MM.1S (cell line): ENCODE data around the gene COPB2.

Experiments
- DNase-seq: peaks from one replicate; pipeline ENCODE4 v3.0.0-alpha.2; 2015
- H2AFZ ChIP-seq: fragments of 300-600 bp; sonication (generic); 2 replicates; pipeline ENCODE4 v1.6.0; 2016; ENCODE audit warnings: antibody characterized with exemption, low read length
- H3F3A ChIP-seq: fragments of 300-600 bp; sonication (generic); 2 replicates; pipeline ENCODE4 v1.6.1; 2016; ENCODE audit warnings: mild to moderate bottlenecking, antibody characterized with exemption, low read length, moderate library complexity, mixed read lengths; ENCODE audit not compliant: insufficient read depth
- H3K27ac ChIP-seq: fragments of 300-600 bp; sonication (generic); 2 replicates; pipeline ENCODE4 v1.5.1; 2016; ENCODE audit warnings: mild to moderate bottlenecking, low read length
- H3K27me3 ChIP-seq: fragments of 300-600 bp; sonication (generic); replicated peaks from 2 replicates; pipeline ENCODE4 v1.6.0; 2016; ENCODE audit warnings: low read length; ENCODE audit not compliant: insufficient read depth
- H3K36me3 ChIP-seq: fragments of 300-600 bp; sonication (generic); replicated peaks from 2 replicates; pipeline ENCODE4 v1.6.1; 2016; ENCODE audit warnings: mild to moderate bottlenecking, low read length, mixed read lengths; ENCODE audit not compliant: insufficient read depth
- H3K4me1 ChIP-seq: fragments of 300-600 bp; sonication (generic); 2 replicates; pipeline ENCODE4 v1.6.1; 2016; ENCODE audit warnings: low read length, mixed read lengths
- H3K4me2 ChIP-seq: fragments of 300-600 bp; sonication (generic); 2 replicates; pipeline ENCODE4 v1.6.0; 2016; ENCODE audit warnings: low read depth, low read length
- H3K4me3 ChIP-seq: fragments of 300-600 bp; sonication (generic); 2 replicates; pipeline ENCODE4 v1.5.1; 2016; ENCODE audit warnings: low read length, mixed read lengths
- H3K79me2 ChIP-seq: fragments of 300-600 bp; sonication (generic); 2 replicates; pipeline ENCODE4 v1.6.1; 2016; ENCODE audit warnings: mixed run types, low read length, mixed read lengths
- H3K9ac ChIP-seq: fragments of 300-600 bp; sonication (generic); 2 replicates; pipeline ENCODE4 v1.6.1; 2016; ENCODE audit warnings: low read length, mixed read lengths
- H3K9me2 ChIP-seq: fragments of 300-600 bp; sonication (generic); replicated peaks from 2 replicates; pipeline ENCODE4 v1.6.1; 2016; ENCODE audit warnings: mild to moderate bottlenecking, low read length, mixed read lengths; ENCODE audit not compliant: insufficient read depth
- H3K9me3 ChIP-seq: fragments of 300-600 bp; sonication (generic); replicated peaks from 2 replicates; pipeline ENCODE4 v1.6.1; 2016; ENCODE audit warnings: mild to moderate bottlenecking, low read length, mixed read lengths; ENCODE audit not compliant: insufficient read depth
- H4K20me1 ChIP-seq: fragments of 300-600 bp; sonication (generic); 2 replicates; pipeline ENCODE4 v1.6.1; 2016; ENCODE audit warnings: mild to moderate bottlenecking, low read length, moderate library complexity, mixed read lengths; ENCODE audit not compliant: insufficient read depth
- CTCF ChIP-seq: fragments of 300-600 bp; sonication (generic); IDR thresholded peaks from 2 replicates; pipeline ENCODE4 v1.5.1; 2016; ENCODE audit warnings: antibody characterized with exemption, low read length, mixed read lengths
- EZH2 ChIP-seq: fragments of 300-600 bp; sonication (generic); optimal IDR thresholded peaks from 2 replicates; pipeline ENCODE3; 2017; ENCODE audit warnings: low read depth, mild to moderate bottlenecking, antibody characterized with exemption, low read length, mixed read lengths
- EZH2phosphoT487 ChIP-seq: fragments of 300-600 bp; sonication (generic); IDR thresholded peaks from 2 replicates; pipeline ENCODE4 v1.6.1; 2018; ENCODE audit warnings: antibody characterized with exemption, low read length

Gene COPB2

GRCh38 chr3:139380575-139380974 is 8.9 kb downstream of the COPB2 start:
- Histone ChIP-seq H3K27ac (no peak overlapping the region), H3K9ac (no peak overlapping the region), H3K9me3 (no peaks in the 10 kb centered on the region), H4K20me1 (peaks cover 7% of the 10 kb centered on the region; the same call in 1 of the 2 replicates), H3K27me3 (no peaks in the 10 kb centered on the region), H3K36me3 (peaks cover 27% of the 10 kb centered on the region; the same call in 1 of the 2 replicates), H3K4me1 (no peaks in the 10 kb centered on the region), H3K4me3 (no peak overlapping the region), H3F3A (no peaks in the 10 kb centered on the region; the same call in 1 of the 2 replicates), H2AFZ (no peak overlapping the region), H3K9me2 (no peaks in the 10 kb centered on the region), H3K79me2 (peaks cover 80% of the 10 kb centered on the region), H3K4me2 (no peak overlapping the region)
- DNase-seq, result no peak
- no peak for TF ChIP-seq EZH2
- TF ChIP-seq EZH2phosphoT487, result no peak
- TF ChIP-seq CTCF, result no peak

GRCh38 chr3:139378587-139379241 is 10.7 kb downstream of the COPB2 start:
- DNase-seq, result no peak

GRCh38 chr3:139377378-139377777 is 12.1 kb downstream of the COPB2 start:
- Histone ChIP-seq H3K9me2 (no peaks in the 10 kb centered on the region), H2AFZ (no peak overlapping the region), H3K9ac (no peak overlapping the region), H3K27ac (no peak overlapping the region), H3K36me3 (peaks cover 36% of the 10 kb centered on the region), H3K27me3 (no peaks in the 10 kb centered on the region), H4K20me1 (no peaks in the 10 kb centered on the region), H3K4me2 (no peak overlapping the region), H3F3A (no peaks in the 10 kb centered on the region; the same call in 1 of the 2 replicates), H3K4me3 (no peak overlapping the region), H3K79me2 (peaks cover 49% of the 10 kb centered on the region), H3K4me1 (no peaks in the 10 kb centered on the region), H3K9me3 (no peaks in the 10 kb centered on the region)
- TF ChIP-seq EZH2, result no peak
- no peak for TF ChIP-seq EZH2phosphoT487
- no peak for TF ChIP-seq CTCF
- no peak for DNase-seq

More at GRCh38 chr3:139378587-139379241, 10.7 kb downstream of the COPB2 start:
- no peak for TF ChIP-seq CTCF
- no peaks in the 10 kb centered on the region for H3K4me1 ChIP-seq
- no peaks in the 10 kb centered on the region for H3K27me3 ChIP-seq
- no peaks in the 10 kb centered on the region for H3K9me3 ChIP-seq
- no peaks in the 10 kb centered on the region; the same call in 1 of the 2 replicates for H3F3A ChIP-seq
- H2AFZ ChIP-seq, result no peak overlapping the region
- peaks cover 61% of the 10 kb centered on the region for H3K79me2 ChIP-seq
- no peaks in the 10 kb centered on the region for H3K9me2 ChIP-seq
- peaks cover 36% of the 10 kb centered on the region for H3K36me3 ChIP-seq
- H3K4me3 ChIP-seq, result no peak overlapping the region
- no peak overlapping the region for H3K9ac ChIP-seq
- no peak overlapping the region for H3K27ac ChIP-seq
- no peak overlapping the region for H3K4me2 ChIP-seq
- H4K20me1 ChIP-seq, result peaks cover under 1% of the 10 kb centered on the region; the same call in 1 of the 2 replicates
